Stimulated activated CD8-positive, alpha-beta memory T cell treated with anti-CD3 and anti-CD28 coated beads, Interleukin-7, amount 100 ng/mL, for 48 hours (primary cell): ENCODE results near the gene MYO3B.
"Not testable (repeated sequence)": the region's sequence is repeated elsewhere in the genome, so short reads cannot be mapped to it uniquely, and the experiment has no call there.

Experiments used
- DNase-seq, 2 donors: peaks; one replicate each; pipeline ENCODE4 v3.0.0-alpha.2; 2020; ENCODE audit warnings: low read depth in 1 of 2; ENCODE audit errors: extremely low read depth in 1 of 2

Gene MYO3B

GRCh38 chr2:170336408-170336807 is 158.5 kb downstream of the MYO3B start:
- no peak for DNase-seq

- no peak for DNase-seq
Measured at GRCh38 chr2:170336916-170337315, 159.0 kb downstream of the MYO3B start.

GRCh38 chr2:170339322-170339721 is 161.4 kb downstream of the MYO3B start:
- DNase-seq, result no peak

- DNase-seq, result no peak
Measured at GRCh38 chr2:170339750-170340692, 162.1 kb downstream of the MYO3B start.

GRCh38 chr2:170340693-170341068 is 162.7 kb downstream of the MYO3B start:
- no peak for DNase-seq

GRCh38 chr2:170341684-170342623 is 164.0 kb downstream of the MYO3B start:
- DNase-seq, result no peak

- no peak for DNase-seq
Measured at GRCh38 chr2:170344663-170345346, 166.9 kb downstream of the MYO3B start.

- DNase-seq, result no peak
Measured at GRCh38 chr2:170345607-170346006, 167.7 kb downstream of the MYO3B start.

- DNase-seq, result not testable (repeated sequence)
Measured at GRCh38 chr2:170349269-170349668, 171.3 kb downstream of the MYO3B start.

- DNase-seq, result no peak
Measured at GRCh38 chr2:170350929-170351826, 173.2 kb downstream of the MYO3B start.

GRCh38 chr2:170353723-170354122 is 175.8 kb downstream of the MYO3B start:
- DNase-seq, result no peak

- no peak for DNase-seq
Measured at GRCh38 chr2:170354388-170354787, 176.4 kb downstream of the MYO3B start.

GRCh38 chr2:170354855-170355780 is 177.2 kb downstream of the MYO3B start:
- no peak for DNase-seq

- DNase-seq, result no peak
Measured at GRCh38 chr2:170359466-170359865, 181.5 kb downstream of the MYO3B start.

GRCh38 chr2:170360546-170361089 is 182.7 kb downstream of the MYO3B start:
- DNase-seq, result no peak

- DNase-seq, result no peak
Measured at GRCh38 chr2:170361090-170361936, 183.4 kb downstream of the MYO3B start.

- DNase-seq, result no peak
Measured at GRCh38 chr2:170362313-170362870, 184.4 kb downstream of the MYO3B start.
